Measurements from ENCODE around the gene ABHD3.
"Not testable (repeated sequence)": the region's sequence is repeated elsewhere in the genome, so short reads cannot be mapped to it uniquely, and the experiment has no call there.

ABHD3 gene

DNA sequence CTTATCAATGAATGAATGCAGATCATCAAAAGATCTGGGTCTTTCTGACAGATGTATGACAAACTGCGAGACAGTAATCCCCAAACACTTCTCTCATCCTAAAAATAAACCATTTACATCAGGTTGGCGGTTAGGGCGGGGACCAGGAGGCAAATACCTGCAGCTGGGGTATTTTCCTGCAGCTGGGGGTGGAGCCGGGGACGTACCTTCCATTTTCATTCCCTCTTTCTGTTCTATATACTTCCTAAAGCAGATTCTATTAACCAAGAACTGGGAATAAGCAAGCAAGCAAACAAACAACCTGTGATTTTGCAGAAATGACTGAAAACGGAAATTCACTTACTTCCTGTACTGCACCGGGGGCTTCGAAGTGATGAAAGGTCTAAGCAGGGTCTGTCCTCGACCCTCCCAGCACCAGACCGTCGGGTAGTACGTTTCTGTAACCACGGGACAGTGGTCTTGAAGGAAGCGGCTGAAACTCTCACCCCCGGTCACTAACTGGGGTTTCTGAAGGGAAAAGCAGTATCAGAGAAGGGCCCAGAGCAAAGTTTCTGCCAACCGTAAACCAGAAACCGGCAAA, 1.2 kb downstream of the ABHD3 start:
- DNase-seq: no peak

DNA sequence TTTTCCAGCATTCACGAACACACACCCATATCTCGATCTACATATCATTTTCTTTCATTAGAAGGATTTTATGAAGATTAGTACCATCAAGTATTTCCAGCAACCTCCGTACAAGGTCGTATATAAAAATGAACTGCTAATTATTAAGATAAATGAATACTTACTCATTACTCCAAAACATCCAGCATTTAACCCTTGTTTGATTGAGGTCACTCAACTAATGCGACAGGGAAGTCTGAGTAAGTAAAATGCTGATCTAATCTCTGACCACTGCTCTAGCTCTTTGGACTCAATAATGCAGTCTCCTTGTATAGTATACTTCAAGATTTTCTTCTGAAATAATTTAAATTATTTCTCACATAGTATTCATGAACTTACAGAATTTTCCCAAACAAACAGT, 2.0 kb downstream of the ABHD3 start:
- DNase-seq: no peak

DNA sequence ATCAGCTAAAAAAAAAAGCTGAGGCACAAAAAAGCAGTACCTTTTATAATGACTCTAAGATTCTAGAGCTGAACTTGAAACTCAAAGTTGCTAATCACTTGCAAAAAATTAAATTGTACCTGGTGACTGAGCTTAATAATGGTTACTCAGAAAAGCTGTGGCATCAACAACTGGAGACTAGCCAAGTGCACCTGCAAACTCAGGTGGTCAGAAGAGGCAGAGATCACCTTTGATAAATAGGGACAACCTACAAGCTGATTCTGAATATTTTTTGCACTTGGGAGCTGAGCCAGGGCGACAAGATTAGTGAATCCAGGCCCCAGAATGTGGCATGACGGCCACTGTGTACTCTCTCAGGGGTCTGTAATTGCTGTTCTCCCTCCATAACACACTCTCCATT, 3.0 kb downstream of the ABHD3 start:
- no peak for DNase-seq

DNA sequence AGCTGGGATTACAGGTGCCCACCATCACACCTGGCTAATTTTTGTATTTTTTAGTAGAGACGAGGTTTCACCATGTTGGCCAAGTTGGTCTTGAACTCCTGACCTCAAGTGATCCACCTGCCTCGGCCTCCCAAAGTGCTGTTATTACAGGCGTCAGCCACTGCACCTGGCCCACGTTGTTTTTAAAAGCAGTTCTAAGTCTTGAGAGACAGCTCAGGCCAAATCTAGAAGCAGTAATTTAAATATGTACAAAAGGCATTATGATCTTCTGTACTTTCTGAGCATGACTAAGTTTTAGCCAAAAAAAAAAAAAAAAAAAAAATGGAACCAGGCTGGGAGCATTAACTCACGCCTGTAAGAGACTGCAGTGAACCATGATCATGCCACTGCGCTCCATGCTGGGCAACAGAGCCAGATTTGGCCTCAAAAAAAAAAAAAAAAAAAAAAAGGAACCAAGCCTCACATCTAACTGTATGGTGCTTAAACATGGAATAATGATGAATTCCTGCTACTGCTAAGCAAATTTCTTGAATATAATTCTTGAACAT, 4.0 kb downstream of the ABHD3 start:
- DNase-seq: no peak

DNA sequence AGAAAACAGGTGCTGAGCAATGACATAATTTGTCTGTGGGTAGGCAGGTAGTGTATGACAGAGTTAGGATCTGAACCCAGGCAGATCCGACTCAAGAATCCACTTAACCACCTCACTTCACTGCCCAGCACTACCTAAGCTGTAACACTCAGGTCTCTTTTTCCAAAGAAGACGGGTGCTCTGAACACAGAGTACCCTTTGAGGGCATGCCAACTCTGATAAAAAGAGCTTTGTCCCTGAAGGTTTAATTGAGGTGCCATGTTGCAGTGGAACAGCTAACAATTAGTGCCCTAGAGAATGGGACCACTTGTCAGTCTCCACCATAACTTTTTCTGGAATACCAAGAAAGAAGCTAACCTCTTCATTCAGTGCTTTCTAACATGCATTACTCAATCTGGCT, 11.3 kb downstream of the ABHD3 start:
- no peak for DNase-seq

DNA sequence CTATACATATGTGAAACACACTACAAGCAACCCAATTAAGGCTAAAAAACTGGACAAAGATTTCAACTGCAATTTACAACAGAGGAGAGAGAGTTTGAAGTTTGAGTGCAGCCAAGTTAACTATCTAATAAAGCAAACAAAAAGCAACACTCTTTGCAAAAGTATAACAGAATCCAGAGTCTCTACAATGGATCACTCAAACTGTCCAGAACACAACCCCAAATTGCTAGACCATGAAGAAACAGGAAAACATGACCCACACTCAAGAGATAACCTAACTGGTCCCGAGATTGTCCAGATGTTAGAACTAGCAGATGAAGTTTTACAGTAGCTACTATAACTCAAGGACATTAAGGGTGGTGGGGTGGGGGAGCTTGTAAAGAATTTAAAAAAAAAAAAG, 14.8 kb downstream of the ABHD3 start:
- DNase-seq: no peak

DNA sequence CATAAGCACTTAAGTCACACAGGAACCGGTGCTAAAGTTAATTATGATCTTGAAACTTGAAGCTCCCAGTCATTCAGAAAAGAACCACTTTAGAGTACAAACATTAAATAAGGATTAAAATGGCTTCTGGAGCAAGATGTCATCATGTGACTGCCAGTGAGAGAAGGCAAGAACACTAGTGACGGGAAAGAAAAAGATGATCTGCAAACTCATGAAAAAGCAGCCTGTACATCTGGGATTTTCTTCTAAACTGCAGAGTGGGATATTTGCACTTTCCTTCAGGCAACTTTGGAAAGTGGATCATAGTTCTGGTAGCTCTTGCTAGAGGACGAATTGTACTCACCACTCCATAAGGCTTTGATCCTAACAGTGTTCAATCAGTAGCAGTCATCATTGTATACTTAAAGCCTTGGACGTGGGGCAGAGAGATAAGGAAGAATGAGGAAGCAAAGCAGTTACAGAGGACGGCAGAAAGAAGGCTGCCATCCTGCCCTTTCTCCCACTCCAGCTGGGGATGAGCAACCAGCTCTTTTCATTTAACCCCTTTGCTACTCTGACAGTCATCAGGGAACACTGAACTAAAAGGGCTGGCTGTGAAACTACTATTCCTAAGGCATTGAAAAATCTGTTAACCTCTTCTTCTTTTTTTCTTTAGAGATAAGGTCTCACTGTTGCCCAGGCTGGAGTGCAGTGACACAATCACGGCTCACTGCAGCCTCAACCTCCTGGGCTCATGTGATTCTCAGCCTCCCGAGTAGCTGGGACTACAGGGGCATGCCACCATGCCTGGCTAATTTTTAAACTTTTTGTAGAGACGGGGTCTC, 18.1 kb downstream of the ABHD3 start:
- no peak for DNase-seq

DNA sequence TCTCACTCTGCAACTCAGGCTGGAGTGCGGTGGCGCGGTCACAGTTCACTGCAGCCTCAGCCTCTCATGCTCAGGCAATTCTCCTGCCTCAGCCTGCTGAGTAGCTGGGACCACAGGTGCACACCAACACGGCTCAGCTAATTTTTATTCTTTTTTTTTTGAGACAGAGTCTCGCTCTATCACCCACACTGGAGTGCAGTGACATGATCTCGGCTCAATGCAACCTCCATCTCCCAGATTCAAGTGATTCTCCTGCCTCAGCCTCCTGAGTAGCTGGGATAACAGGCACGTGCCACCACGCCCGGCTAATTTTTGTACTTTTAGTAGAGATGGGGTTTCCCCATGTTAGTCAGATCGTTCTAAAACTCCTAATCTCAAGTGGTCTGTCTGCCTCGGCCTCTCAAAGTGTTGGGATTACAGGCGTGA, 19.0 kb downstream of the ABHD3 start:
- not testable (repeated sequence) for DNase-seq

DNA sequence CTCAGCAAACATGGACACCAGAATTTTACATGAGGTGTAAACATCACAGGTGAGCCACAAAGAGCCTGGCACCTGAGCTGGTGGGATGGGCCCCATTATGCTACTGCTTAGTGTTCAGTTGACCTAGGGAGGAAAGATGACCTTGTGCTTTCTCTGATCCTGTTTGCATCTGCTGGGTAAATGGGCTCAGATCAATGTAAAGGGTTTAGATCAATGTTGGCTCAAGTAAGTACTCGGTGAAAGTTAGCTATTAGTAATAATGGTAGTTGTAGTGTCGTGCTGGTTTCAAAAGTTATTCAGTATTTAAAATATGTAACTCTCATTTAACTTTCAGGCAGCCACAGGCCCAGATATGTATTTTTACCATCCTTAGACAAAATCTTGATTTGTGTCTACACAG, 19.8 kb downstream of the ABHD3 start:
- DNase-seq: no peak

DNA sequence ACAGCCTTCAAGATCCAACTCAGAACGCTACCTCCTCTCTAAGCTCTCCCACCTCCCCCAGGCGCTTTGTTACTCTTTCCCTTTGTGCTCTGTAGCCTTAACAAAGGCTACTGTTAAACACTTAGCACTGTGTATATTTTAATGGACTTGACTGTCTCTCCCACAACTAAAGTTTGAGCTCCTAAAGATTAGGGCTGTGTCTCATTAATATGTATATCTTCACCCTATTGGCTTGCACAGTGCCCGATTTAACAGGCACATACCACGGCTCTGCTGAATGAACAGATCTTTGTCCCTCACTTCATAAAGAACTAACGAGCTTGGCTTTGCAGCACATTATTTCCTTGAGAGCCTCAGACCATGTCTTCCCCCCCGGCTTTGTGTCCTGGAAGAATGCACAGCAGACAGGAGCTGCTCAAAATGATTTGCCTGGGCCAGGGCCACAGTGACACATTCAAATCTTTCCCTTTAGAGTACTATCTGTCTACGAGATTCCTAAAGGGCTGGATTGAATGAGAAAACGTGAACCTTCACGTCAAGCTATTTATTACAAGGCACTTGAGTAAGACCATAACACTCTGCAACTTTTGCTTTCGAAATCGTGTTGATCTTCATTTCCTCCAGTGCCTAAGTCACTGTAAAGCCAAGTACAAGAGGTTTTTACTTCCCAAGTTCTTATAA, 22.1 kb downstream of the ABHD3 start:
- no peak for DNase-seq

DNA sequence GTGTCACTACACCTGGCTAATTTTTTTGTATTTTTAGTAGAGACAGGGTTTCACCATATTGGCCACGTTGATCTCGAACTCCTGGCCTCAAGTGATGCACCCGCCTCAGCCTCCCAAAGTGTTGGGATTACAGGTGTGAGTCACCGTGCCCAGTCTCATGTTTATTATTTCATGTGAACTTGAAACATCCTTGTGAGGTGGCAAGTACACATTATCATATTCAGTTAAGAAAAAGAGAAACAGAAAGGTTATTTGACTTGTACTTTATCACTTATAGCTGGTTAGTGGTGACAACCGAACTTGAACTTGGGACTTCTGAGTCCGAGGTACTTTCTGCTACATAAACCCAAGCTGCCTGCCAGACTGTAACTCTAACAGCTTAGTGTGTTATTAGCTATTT, 24.4 kb downstream of the ABHD3 start:
- no peak for DNase-seq

DNA sequence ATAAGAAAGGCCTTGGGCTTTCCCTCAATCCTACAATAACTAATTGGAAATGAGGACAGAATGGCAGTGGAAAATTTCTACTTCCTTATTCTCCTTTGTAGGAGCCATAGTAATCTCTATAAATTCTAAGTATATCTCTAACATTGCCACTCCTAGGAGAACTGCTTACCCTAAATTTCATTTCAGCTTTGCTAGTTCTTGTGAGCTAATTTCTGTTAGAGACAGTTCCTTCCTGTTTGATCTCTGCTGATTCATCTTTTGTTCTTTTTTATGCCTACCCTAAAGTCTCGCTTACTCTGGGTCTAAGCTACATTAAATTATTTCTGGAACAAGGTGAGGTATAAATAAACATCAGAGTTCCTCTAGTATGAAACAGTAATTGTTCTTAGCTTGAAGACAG, 25.7 kb downstream of the ABHD3 start:
- DNase-seq: no peak

DNA sequence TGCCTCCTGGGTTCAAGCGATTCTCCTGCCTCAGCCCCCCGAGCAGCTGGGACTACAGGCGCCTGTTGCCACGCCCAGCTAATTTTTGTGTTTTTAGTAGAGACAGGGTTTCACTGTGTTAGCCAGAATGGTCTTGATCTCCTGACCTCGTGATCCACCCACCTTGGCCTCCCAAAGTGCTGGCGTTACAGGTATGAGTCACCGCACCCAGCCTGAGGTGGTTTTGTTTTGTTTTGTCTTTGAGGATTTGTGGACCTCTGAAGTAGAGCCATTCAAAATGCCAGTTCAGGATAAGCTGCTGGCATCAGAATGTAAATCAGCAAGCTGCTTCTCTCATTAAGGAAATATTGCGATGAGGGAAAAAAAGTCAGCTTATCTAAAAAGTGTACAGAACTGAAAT, 29.2 kb downstream of the ABHD3 start:
- DNase-seq: not testable (repeated sequence)

DNA sequence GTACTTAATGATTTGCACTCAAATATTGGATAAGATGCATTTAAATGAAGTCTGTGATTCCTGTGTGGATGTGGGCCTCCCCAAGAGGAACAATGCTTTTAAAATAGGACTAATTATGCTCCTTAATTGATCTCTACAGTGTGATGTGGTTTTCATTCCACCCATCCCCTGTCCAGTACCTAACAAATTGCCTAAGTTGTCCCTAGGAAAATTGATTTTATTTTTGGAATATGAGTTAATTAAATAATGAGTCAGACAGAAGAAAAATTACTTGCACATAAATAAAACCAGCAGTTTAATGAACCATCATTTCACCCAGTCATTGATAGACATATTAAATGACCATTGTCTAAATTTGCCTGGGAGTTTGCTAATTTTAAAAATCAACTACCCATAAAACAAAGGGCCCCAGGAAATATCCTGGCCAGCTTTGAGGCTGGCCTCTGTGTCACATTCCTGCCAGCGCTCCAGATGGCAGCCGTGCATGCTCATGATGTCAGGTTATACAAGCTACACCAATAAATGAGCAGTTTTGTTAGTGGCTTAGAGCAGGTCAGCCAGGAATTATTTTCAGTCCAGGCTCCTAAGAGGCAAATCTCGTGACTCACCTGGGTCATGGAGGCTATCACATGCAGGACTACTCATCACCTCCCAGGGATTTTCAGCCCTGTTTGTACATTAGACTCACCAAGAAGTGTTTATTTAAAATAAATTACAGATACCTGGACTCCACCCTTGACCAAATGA, 31.9 kb downstream of the ABHD3 start:
- DNase-seq: no peak

DNA sequence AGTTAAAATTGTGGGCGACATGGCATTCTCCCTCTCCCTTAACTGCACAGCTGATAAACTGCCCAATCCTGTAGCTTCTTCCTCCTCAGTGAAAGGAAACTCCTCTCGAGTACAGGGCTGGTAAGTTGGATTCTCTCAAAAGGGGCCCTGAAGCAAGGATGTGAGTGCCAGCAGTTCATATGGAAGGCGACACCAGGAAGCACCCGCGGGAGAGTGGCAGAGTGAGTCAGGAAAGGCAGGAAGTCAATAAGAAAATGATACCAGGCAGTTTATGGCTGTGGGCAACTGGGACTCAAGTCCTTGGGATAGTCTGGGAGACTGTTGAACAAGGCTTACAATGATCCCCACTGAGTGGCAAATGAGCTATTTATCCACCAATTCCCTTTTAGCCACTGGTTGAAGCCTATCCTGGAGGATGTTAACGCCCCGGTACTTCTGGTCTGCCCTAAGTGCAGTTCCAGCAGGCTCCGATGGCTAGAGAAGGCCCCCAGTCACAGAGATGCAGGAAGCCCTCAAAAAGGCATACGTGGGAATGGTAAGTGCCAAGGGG, 34.8 kb downstream of the ABHD3 start:
- DNase-seq: no peak

DNA sequence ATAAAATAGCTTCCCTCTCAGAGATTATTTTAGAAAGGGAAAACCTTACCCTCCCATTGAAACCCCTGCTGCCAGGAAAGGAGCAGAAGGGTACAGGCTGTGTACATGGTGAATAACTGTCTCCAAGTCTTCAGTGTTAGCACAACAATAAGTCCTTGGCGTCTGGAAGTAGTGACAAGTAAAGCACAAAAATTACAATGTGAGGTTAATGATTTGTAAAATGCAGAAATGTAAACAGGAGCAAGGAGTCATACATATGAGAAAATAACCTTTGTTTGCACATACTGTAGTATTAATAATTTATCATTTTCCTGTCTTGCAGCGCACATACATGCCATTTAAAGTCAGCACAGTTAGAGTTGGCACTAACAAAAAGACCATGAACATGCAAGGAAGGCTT, 40.5 kb downstream of the ABHD3 start:
- DNase-seq: no peak

DNA sequence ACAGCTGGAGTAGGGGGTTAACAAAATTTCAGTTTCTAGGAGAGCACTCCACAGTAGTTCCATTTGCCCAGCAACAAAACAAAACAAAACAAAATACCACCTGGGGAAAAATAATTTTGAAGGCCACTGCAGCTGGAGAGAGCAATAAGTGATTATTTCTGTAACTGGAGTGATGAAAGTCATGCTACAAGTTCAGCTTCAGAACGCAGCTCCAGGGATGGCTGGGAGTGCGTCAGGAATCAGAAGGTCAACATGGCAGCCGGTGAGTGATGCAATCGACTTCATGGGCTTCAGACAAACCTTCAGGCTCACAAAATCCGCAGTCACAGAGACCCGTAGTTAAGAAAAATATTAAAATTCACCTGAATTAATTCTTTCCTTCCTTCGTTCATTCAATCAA, 41.0 kb downstream of the ABHD3 start:
- no peak for DNase-seq

DNA sequence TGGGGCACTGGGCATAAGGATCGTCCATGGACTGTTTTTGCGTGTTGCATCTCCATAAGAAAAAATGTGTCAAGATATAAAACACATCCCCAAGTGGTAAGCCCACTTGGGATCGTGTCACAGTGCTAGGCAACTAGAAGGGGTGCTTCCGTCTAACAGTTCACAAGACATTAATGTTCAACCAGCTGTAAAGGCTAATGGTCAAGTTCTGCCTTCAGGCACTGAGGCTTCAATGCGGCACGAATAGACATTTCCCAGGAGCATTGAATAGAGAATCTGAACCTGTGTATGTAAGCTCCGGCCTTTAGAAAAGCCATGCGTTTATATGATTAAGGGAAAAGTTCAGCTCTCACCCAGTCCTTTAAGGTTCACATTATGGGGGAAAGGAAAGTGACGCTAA, 42.0 kb downstream of the ABHD3 start:
- DNase-seq: no peak

DNA sequence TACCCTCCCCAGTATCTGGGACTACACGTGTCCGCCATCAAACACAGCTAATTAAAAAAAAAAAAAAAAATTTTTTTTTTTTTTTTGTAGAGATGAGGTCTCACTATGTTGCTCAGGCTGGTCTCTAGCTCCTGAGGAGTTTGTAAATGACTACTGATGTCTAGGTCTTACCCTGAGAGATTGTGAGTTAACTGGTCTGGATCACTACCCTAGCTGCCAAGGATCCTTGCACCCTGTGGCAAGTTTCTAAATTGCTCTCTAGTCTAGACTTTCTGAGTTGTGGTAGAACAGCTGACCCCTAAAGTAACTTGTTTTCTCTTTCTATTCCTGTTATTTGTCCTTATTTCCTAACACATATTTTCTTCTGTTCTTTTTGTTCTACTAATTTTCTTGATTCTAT, 44.5 kb downstream of the ABHD3 start:
- no peak for DNase-seq

DNA sequence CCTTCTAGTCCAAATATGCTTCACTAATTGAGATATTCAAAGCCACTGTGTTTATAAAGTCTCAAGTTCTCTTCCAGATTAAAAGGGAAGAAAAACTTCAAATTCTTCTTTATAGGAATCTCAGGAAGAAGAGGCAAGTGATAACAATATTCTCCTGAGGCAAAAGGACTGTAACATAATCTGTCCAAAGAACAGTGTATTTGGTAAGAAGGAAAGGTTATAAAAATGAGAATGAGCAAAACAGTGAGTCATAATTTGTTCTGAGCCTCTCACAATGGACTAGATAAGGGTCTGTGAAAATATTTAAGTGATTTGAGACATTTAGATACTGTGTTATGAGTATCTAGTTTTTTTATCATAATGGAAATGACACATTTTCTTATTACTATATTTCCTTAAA, 48.2 kb downstream of the ABHD3 start:
- no peak for DNase-seq

DNA sequence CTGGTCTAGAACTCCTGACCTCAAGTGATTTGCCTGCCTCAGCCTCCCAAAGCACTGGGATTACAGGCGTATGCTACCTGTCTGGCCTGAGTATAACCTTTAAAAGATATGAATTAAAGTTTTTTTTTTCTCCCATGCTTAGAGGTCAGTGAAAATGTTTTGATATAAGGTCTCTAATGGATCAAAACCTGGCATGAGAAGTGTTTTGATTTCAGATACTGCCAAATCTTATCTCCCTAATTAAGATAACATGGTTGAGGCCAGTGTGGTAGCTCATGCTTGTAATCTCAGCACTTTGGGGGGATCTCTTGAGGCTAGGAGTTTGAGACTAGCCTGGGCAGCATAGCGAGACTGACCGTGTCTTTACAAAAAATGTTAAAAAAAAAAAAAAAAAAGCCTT, 51.2 kb downstream of the ABHD3 start:
- DNase-seq: no peak

DNA sequence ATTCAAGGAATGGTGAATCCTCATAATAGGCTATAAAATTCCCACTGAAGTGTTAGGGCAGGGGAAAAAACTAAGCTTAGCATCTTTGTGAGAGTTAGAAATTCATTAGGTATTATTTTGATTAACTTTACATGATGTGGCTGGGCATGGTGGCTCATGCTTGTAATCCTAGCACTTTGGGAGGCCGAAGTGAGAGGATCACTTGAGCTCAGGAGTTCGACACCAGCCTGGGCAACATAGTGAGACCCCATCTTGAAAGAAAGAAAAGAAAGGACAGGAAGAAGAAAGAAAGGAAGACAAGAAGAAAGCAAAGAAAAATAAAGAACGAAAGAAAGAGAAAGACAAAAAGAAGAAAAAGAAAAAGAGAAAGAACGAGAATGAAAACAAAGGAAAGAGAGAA, 52.5 kb downstream of the ABHD3 start:
- DNase-seq: no peak

DNA sequence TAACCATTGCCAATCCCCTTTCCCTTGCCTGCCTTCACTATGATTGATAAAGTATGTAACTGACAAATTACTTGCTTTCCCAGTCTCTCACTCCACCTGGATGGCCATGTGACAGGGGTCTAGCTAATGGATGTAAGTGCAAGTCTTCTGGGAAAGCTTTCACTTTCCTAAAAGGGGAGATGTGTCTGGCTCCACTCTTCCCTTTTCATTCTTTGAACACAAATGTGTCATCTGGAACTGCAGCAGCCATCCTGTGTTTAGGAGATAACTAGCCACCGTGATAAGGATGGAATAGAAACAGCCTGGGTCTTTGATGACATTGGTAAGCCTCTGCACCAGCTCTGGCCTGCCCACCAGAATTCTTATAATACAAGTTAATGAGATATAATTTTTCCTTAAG, 54.3 kb downstream of the ABHD3 start:
- no peak for DNase-seq

Measured in NCI-H187 (cell line).